Endothelial cell of umbilical vein (primary cell): ENCODE results near the gene RLN3. TPM values are rescaled to one million over a fixed set of nuclear protein-coding genes. Genes with fewer than 3 reads are reported as not detected.
"Not testable (repeated sequence)": the region's sequence is repeated elsewhere in the genome, so short reads cannot be mapped to it uniquely, and the experiment has no call there.

Source experiments
- BruUV-seq: library from RNA; stranded (reverse); fragments of 400-500 nt; replicated peaks from 2 replicates; lab custom pipeline; 2021; lab: Mats Ljungman, UMichigan
- CTCF ChIA-PET: fragments of 300-600, 350-600 bp; sonication (Branson Sonifier 250); formaldehyde crosslinking; loops from one replicate; lab custom pipeline; 2021; ENCODE audit warnings: antibody characterized with exemption, inconsistent platforms; lab: Charles Lee
- POLR2A ChIA-PET: fragments of 300-600, 350-600 bp; sonication (Branson Sonifier 250); formaldehyde crosslinking; loops from one replicate; lab custom pipeline; 2021; ENCODE audit warnings: antibody characterized with exemption, inconsistent platforms; lab: Charles Lee
- DNase-seq: peaks from one replicate; pipeline ENCODE4 v3.0.0-alpha.2; 2011; ENCODE audit warnings: low read depth, low spot score
- FAIRE-seq: peaks from 2 replicates; lab custom pipeline; 2011; peaks lifted over from hg19 to GRCh38; lab: Jason Lieb, UNC
- H2AFZ ChIP-seq: 2 replicates; pipeline ENCODE4 v1.6.0; 2012; ENCODE audit warnings: low read depth, low read length, control low read depth, inconsistent platforms
- H3K27ac ChIP-seq: 2 replicates; pipeline ENCODE4 v1.5.1; 2011; ENCODE audit warnings: low read depth, mild to moderate bottlenecking, control low read depth, low read length, moderate library complexity; ENCODE audit not compliant: insufficient read depth
- H3K27me3 ChIP-seq, 2 experiments: 2 replicates each; pipeline versions ENCODE4 v1.6.0 to v1.6.1; 2011; ENCODE audit warnings: low read length in 2 of 2, mixed read lengths in 1 of 2; ENCODE audit not compliant: control insufficient read depth in 2 of 2, insufficient read depth in 2 of 2
- H3K36me3 ChIP-seq, 2 experiments: 2 replicates in 1 of 2; 3 replicates in 1 of 2; pipeline ENCODE4 v1.5.1; 2011; ENCODE audit warnings: low read length in 2 of 2, mild to moderate bottlenecking in 1 of 2, moderate library complexity in 1 of 2; ENCODE audit not compliant: control insufficient read depth in 2 of 2, insufficient read depth in 2 of 2; ENCODE audit errors: extremely low read depth in 1 of 2
- H3K4me1 ChIP-seq: 3 replicates; pipeline ENCODE4 v1.5.1; 2011; ENCODE audit warnings: mild to moderate bottlenecking, low read length; ENCODE audit not compliant: control insufficient read depth, insufficient read depth; ENCODE audit errors: extremely low read depth
- H3K4me2 ChIP-seq: 2 replicates; pipeline ENCODE4 v1.6.1; 2011; ENCODE audit warnings: low read length, control low read depth, mixed read lengths; ENCODE audit not compliant: insufficient read depth
- H3K4me3 ChIP-seq, 3 experiments: fragments of 200-600 bp in 1 of 3; sonication (generic), shearing (Covaris generic) in 1 of 3; replicated peaks in 1 of 3; 2 replicates each; pipeline ENCODE4 v1.5.1; 2011 to 2016; ENCODE audit warnings: control low read depth in 3 of 3, low read length in 3 of 3, mild to moderate bottlenecking in 2 of 3, inconsistent platforms in 1 of 3, low read depth in 1 of 3, moderate library complexity in 1 of 3; ENCODE audit not compliant: insufficient read depth in 1 of 3
- H3K79me2 ChIP-seq: 2 replicates; pipeline ENCODE4 v1.6.0; 2012; ENCODE audit warnings: low read length, inconsistent platforms; ENCODE audit not compliant: control insufficient read depth, insufficient read depth
- H3K9ac ChIP-seq: replicated peaks from 2 replicates; pipeline ENCODE3; 2011; ENCODE audit warnings: low read length, control low read depth; ENCODE audit not compliant: insufficient read depth; ENCODE audit errors: extremely low read depth
- H3K9me1 ChIP-seq: replicated peaks from 3 replicates; pipeline ENCODE4 v1.6.0; 2011; ENCODE audit warnings: mild to moderate bottlenecking, low read length; ENCODE audit not compliant: control insufficient read depth, insufficient read depth; ENCODE audit errors: extremely low read depth
- H3K9me3 ChIP-seq: replicated peaks from 2 replicates; pipeline ENCODE4 v1.5.1; 2012; ENCODE audit warnings: low read length, inconsistent platforms; ENCODE audit not compliant: control insufficient read depth, insufficient read depth
- H4K20me1 ChIP-seq: replicated peaks from 2 replicates; pipeline ENCODE3; 2011; ENCODE audit warnings: mild to moderate bottlenecking, low read length; ENCODE audit not compliant: control insufficient read depth, insufficient read depth; ENCODE audit errors: extremely low read depth
- CTCF ChIP-seq, 2 donors: IDR thresholded peaks; 1 replicate in 1 of 2; 2 replicates in 1 of 2; pipeline ENCODE4 v1.5.1; 2011; ENCODE audit warnings: low read length in 2 of 2, mild to moderate bottlenecking in 2 of 2, moderate library complexity in 2 of 2, control low read depth in 1 of 2, inconsistent platforms in 1 of 2, low read depth in 1 of 2; ENCODE audit not compliant: insufficient read depth in 1 of 2; ENCODE audit errors: extremely low read depth in 1 of 2
- EZH2 ChIP-seq: IDR thresholded peaks from 2 replicates; pipeline ENCODE4 v1.6.1; 2012; ENCODE audit warnings: borderline replicate concordance, low read depth, mild to moderate bottlenecking, moderate library complexity, low read length, inconsistent platforms; ENCODE audit not compliant: severe bottlenecking
- FOS ChIP-seq: IDR thresholded peaks from 2 replicates; pipeline ENCODE4 v1.6.1; 2011; ENCODE audit warnings: mild to moderate bottlenecking, low read length, moderate library complexity, borderline replicate concordance; ENCODE audit not compliant: insufficient read depth
- GATA2 ChIP-seq: IDR thresholded peaks from 2 replicates; pipeline ENCODE4 v1.7.0; 2011; ENCODE audit warnings: low read depth, mild to moderate bottlenecking, moderate library complexity, mixed read lengths, low read length; ENCODE audit not compliant: insufficient read length, insufficient read depth
- JUN ChIP-seq: IDR thresholded peaks from 2 replicates; pipeline ENCODE4 v1.6.1; 2011; ENCODE audit warnings: borderline replicate concordance, low read depth; ENCODE audit not compliant: insufficient read length, insufficient read depth
- MYC ChIP-seq: IDR thresholded peaks from one replicate; pipeline ENCODE4 v1.6.1; 2011; ENCODE audit warnings: mild to moderate bottlenecking, low read depth, low read length
- POLR2A ChIP-seq: IDR thresholded peaks from 2 replicates; pipeline ENCODE4 v1.6.1; 2012; ENCODE audit warnings: low read depth, mild to moderate bottlenecking, control low read depth, low read length
- POLR2AphosphoS5 ChIP-seq: IDR thresholded peaks from 2 replicates; pipeline ENCODE4 v1.6.1; 2012; ENCODE audit warnings: low read depth, mild to moderate bottlenecking, control low read depth, low read length, moderate library complexity; ENCODE audit not compliant: insufficient read depth
- dilution Hi-C: fragments of 300-500 bp; cut with MboI; formaldehyde crosslinking; loops from one replicate; pipeline ENCODE4 v1.15.0; 2019; ENCODE audit warnings: low sequenced_read_pairs; ENCODE audit not compliant: extremely low pct_ligation_motif_present
- intact Hi-C: fragments of 100-400 bp; cut with micrococcal nuclease; formaldehyde crosslinking; loops from one replicate; pipeline ENCODE4 v1.10.0; 2022
- polyA plus RNA-seq, 4 experiments: library from polyadenylated mRNA; depleted of rRNA in 3 of 4; stranded (reverse) in 3 of 4; unstranded in 1 of 4; fragments of >200 nt; gene quantifications; 2 replicates each; pipeline versions ENCODE4 v1.2.1 to v1.2.3, GENCODE V29; 2011 to 2012; ENCODE audit warnings: missing spikeins in 1 of 4
- total RNA-seq: library from RNA; stranded (reverse); gene quantifications from 2 replicates; pipeline ENCODE4 v1.2.3, GENCODE V29; 2021
- TF ChIP-seq, protein P1 (sequence below): IDR thresholded peaks from 2 replicates; pipeline ENCODE4 v1.6.1; 2011; ENCODE audit not compliant: insufficient read depth, insufficient read length

RLN3 gene
- total and polyA plus RNA-seq, 2 donors (not counting 3 experiments of a cell fraction or from before 2014, with no cell fraction given), result not detected

GRCh38 chr19:14019100-14019499 is 8.8 kb upstream of the RLN3 start:
- TF ChIP-seq FOS, result no peak
- TF ChIP-seq EZH2, result no peak
- no peak for TF ChIP-seq GATA2
- no peak for TF ChIP-seq POLR2AphosphoS5
- TF ChIP-seq JUN, result no peak
- TF ChIP-seq MYC, result no peak
- TF ChIP-seq CTCF (IDR thresholded peaks at IDR 0.05; ENCODE audit: extremely low read depth in 1 of 2, insufficient read depth in 1 of 2, low read depth in 1 of 2, low read length in 2 of 2), result no peak
- TF ChIP-seq, protein P1, sequence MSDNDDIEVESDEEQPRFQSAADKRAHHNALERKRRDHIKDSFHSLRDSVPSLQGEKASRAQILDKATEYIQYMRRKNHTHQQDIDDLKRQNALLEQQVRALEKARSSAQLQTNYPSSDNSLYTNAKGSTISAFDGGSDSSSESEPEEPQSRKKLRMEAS, result no peak
- TF ChIP-seq POLR2A, result no peak
- H3K27me3 ChIP-seq, result no peaks in the 10 kb centered on the region
- CTCF ChIA-PET, result interaction anchor here (0.5 to 2.4 kb wide), 5 partner anchors 8 to 93 kb away, joined by 3 to 9 read pairs (median 3); partner anchors contain the start of gene IL27RA
- no peaks in the 10 kb centered on the region for H3K36me3 ChIP-seq
- no peak overlapping the region for H3K9ac ChIP-seq
- H2AFZ ChIP-seq, result no peak overlapping the region
- FAIRE-seq, result no peak
- intact Hi-C loops (no loop called here), dilution Hi-C loops (no loop called here)
- no peaks in the 10 kb centered on the region for H4K20me1 ChIP-seq
- H3K9me1 ChIP-seq, result no peaks in the 10 kb centered on the region
- no peak overlapping the region for H3K4me2 ChIP-seq
- no peak overlapping the region for H3K4me3 ChIP-seq
- H3K9me3 ChIP-seq, result no peaks in the 10 kb centered on the region
- H3K27ac ChIP-seq, result no peak overlapping the region
- H3K4me1 ChIP-seq, result peaks cover 6% of the 10 kb centered on the region
- BruUV-seq, result no TSS peak
- no peaks in the 10 kb centered on the region for H3K79me2 ChIP-seq
- POLR2A ChIA-PET, result no interaction called here
- DNase-seq, result no peak

DNA sequence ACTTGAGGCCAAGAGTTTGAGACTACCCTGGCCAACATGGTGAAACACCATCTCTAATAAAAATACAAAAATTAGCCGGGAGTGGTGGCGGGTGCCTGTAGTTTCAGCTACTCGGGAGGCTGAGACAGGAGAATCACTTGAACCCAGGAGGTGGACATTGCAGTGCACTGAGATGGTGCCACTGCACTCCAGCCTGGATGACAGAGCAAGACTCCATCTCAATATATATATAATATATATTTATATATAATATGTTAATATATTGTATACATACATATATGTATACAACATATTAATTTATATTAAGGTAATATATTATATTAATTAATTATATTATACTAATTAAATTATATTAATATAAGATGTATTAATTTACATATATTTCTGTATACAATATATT is 8.2 kb upstream of the RLN3 start:
- dilution Hi-C loops, H2AFZ ChIP-seq, H3K36me3 ChIP-seq, H3K4me2 ChIP-seq, H3K4me3 ChIP-seq, H3K9me1 ChIP-seq, H3K9me3 ChIP-seq, BruUV-seq, intact Hi-C loops, FAIRE-seq, H3K27me3 ChIP-seq, H4K20me1 ChIP-seq, H3K9ac ChIP-seq, POLR2A ChIA-PET, H3K27ac ChIP-seq, H3K79me2 ChIP-seq, H3K4me1 ChIP-seq, DNase-seq: not testable (repeated sequence)
- CTCF ChIA-PET, result interaction anchor here (0.5 to 2.4 kb wide), 2 partner anchors 40 to 92 kb away, joined by 3 to 9 read pairs; no protein-coding TSS in a partner anchor
